Neuronal stem cell (in vitro differentiated cells): ENCODE results near the gene FBLN1.
A peak's percentile ranks its signal among the peaks of the same experiment; 100 is the strongest.

Source experiments
- DNase-seq: peaks from one replicate; pipeline ENCODE4 v3.0.0-alpha.2; 2013; ENCODE audit warnings: low spot score
- H2AFZ ChIP-seq: one replicate; pipeline ENCODE4 v1.6.1; 2013; ENCODE audit warnings: mild to moderate bottlenecking, low read length, inconsistent platforms
- H2AK5ac ChIP-seq: 2 replicates; pipeline ENCODE4 v1.6.1; 2013; ENCODE audit warnings: low read depth, mild to moderate bottlenecking, inconsistent platforms, low read length, moderate library complexity, mixed read lengths
- H2BK120ac ChIP-seq: 2 replicates; pipeline ENCODE4 v1.6.1; 2013; ENCODE audit warnings: low read depth, mild to moderate bottlenecking, inconsistent platforms, low read length, moderate library complexity, mixed read lengths
- H2BK12ac ChIP-seq: one replicate; pipeline ENCODE4 v1.6.1; 2013; ENCODE audit warnings: low read length, inconsistent platforms
- H2BK15ac ChIP-seq: 2 replicates; pipeline ENCODE4 v1.6.1; 2013; ENCODE audit warnings: mild to moderate bottlenecking, low read length, inconsistent platforms, mixed read lengths
- H2BK5ac ChIP-seq: one replicate; pipeline ENCODE4 v1.6.1; 2013; ENCODE audit warnings: inconsistent platforms, mild to moderate bottlenecking, low read length, moderate library complexity
- H3K14ac ChIP-seq: one replicate; pipeline ENCODE4 v1.6.1; 2013; ENCODE audit warnings: low read length, inconsistent platforms
- H3K18ac ChIP-seq: 2 replicates; pipeline ENCODE4 v1.6.1; 2013; ENCODE audit warnings: low read length, inconsistent platforms
- H3K23ac ChIP-seq: 2 replicates; pipeline ENCODE4 v1.6.1; 2013; ENCODE audit warnings: low read depth, mild to moderate bottlenecking, mixed read lengths, low read length, inconsistent platforms; ENCODE audit not compliant: poor library complexity
- H3K27ac ChIP-seq: replicated peaks from 3 replicates; pipeline ENCODE4 v1.5.1; 2013; ENCODE audit warnings: low read length, inconsistent platforms
- H3K27me3 ChIP-seq, 3 experiments: 2 replicates each; pipeline ENCODE4 v1.6.1; 2013; ENCODE audit warnings: low read length in 3 of 3, mild to moderate bottlenecking in 2 of 3, inconsistent platforms in 1 of 3, low read depth in 1 of 3, mixed read lengths in 1 of 3, moderate library complexity in 1 of 3; ENCODE audit not compliant: control insufficient read depth in 3 of 3, insufficient read depth in 3 of 3
- H3K36me3 ChIP-seq, 2 donors: replicated peaks in 1 of 2; 2 replicates each; pipeline ENCODE4 v1.6.1; 2013; ENCODE audit warnings: low read length in 2 of 2; ENCODE audit not compliant: control insufficient read depth in 2 of 2, insufficient read depth in 2 of 2
- H3K4ac ChIP-seq: 2 replicates; pipeline ENCODE4 v1.6.1; 2013; ENCODE audit warnings: inconsistent platforms, mild to moderate bottlenecking, low read length, moderate library complexity
- H3K4me1 ChIP-seq, 2 donors: 1 replicate in 1 of 2; 2 replicates in 1 of 2; pipeline ENCODE4 v1.6.1; 2013; ENCODE audit warnings: low read length in 2 of 2, low read depth in 1 of 2; ENCODE audit not compliant: control insufficient read depth in 2 of 2, insufficient read depth in 1 of 2
- H3K4me2 ChIP-seq: one replicate; pipeline ENCODE4 v1.6.1; 2013; ENCODE audit warnings: mild to moderate bottlenecking, low read length, inconsistent platforms; ENCODE audit not compliant: insufficient read depth, poor library complexity, severe bottlenecking
- H3K4me3 ChIP-seq, 2 donors: 2 replicates each; pipeline ENCODE4 v1.5.1; 2013; ENCODE audit warnings: low read length in 2 of 2, mild to moderate bottlenecking in 2 of 2, inconsistent platforms in 1 of 2, moderate library complexity in 1 of 2
- H3K79me1 ChIP-seq: one replicate; pipeline ENCODE4 v1.6.1; 2013; ENCODE audit warnings: low read depth, mild to moderate bottlenecking, inconsistent platforms, low read length, moderate library complexity
- H3K9ac ChIP-seq: one replicate; pipeline ENCODE4 v1.6.1; 2013; ENCODE audit warnings: mild to moderate bottlenecking, low read depth, low read length, inconsistent platforms; ENCODE audit not compliant: poor library complexity
- H3K9me3 ChIP-seq, 2 donors: replicated peaks in 1 of 2; 2 replicates each; pipeline versions ENCODE3 to v1.6.1; 2013; ENCODE audit warnings: low read length in 2 of 2, mild to moderate bottlenecking in 2 of 2, inconsistent platforms in 1 of 2, low read depth in 1 of 2, mixed read lengths in 1 of 2, moderate library complexity in 1 of 2; ENCODE audit not compliant: control insufficient read depth in 2 of 2, insufficient read depth in 1 of 2
- H4K8ac ChIP-seq: one replicate; pipeline ENCODE4 v1.6.1; 2013; ENCODE audit warnings: low read depth, mild to moderate bottlenecking, inconsistent platforms, low read length, moderate library complexity
- H4K91ac ChIP-seq: one replicate; pipeline ENCODE4 v1.6.1; 2013; ENCODE audit warnings: low read length, low read depth, mild to moderate bottlenecking, inconsistent platforms; ENCODE audit not compliant: poor library complexity
- WGBS, 2 donors: extraction: QIAGEN DNeasy Blood & Tissue Kit; methylation state at CpG; one replicate each; pipeline ENCODE4 v1.1.7; 2013; ENCODE audit warnings: missing lambda C conversion rate in 2 of 2, mixed read lengths in 1 of 2; ENCODE audit not compliant: insufficient read length in 2 of 2, insufficient replicate concordance in 1 of 2; ENCODE audit errors: extremely low coverage in 2 of 2; 5-methylcytosine and 5-hydroxymethylcytosine counted together

The FBLN1 gene

DNA sequence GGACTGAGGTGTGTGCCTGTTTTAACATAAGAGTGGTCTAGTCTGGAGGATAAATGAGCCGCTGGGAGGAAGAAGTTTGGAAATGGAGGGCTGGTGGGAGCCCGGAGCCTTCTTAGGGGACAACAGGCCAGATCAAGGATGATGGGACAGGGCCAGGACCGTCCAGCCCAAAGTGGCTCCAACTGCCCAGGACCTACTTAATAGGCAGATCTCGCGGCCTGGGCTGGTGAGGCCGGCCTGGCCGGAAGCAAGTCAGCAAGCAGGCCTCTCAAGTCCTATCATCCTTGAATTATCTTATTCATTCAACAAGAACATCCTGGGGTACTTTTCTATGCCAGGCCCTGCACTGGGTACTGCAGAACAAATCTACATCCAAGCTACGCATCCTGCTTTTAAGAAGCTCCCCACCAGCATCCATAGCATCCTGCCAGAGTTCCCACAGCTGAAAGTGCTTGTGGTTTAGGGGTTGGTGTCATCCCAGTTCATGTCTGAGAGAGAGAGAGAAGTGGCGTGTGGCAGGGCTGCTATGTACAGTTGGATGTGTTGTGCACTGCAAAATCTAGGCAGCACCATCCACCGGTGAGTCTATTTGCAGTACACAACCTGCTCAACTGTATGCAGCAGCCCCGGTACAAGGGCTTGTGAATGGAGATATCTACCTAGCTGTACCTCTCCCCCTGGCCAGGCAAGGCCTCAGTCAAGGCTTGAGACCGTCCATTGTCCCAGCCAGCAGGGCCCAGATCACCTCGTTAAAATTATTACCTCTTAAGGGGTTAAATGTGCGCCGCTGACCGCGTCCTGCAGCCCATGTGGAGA, 82.1 kb downstream of the FBLN1 start:
- Histone ChIP-seq H3K27me3 (no peaks in the 10 kb centered on the region), H2AK5ac (no peak overlapping the region), H3K23ac (no peak overlapping the region), H2BK12ac (no peak overlapping the region), H2BK120ac (no peak overlapping the region), H2BK15ac (no peak overlapping the region), H4K8ac (no peak overlapping the region), H3K79me1 (peaks cover 2% of the 10 kb centered on the region), H3K4me2 (no peak overlapping the region), H2AFZ (no peak overlapping the region), H3K14ac (no peak overlapping the region), H3K4ac (no peak overlapping the region), H3K18ac (no peak overlapping the region), H2BK5ac (no peak overlapping the region), H4K91ac (no peak overlapping the region), H3K36me3 (peaks cover 0 to 3% of the 10 kb centered on the region in 2 donors), H3K4me1 (peaks cover 9 to 11% of the 10 kb centered on the region in 2 donors), H3K4me3 (no peak overlapping the region), H3K27ac (no peak overlapping the region), H3K9me3 (no peaks in the 10 kb centered on the region), H3K9ac (no peak overlapping the region)
- no peak for DNase-seq
- no CpG with 5 or more reads among the region's 17 CpGs for WGBS, 2 donors

DNA sequence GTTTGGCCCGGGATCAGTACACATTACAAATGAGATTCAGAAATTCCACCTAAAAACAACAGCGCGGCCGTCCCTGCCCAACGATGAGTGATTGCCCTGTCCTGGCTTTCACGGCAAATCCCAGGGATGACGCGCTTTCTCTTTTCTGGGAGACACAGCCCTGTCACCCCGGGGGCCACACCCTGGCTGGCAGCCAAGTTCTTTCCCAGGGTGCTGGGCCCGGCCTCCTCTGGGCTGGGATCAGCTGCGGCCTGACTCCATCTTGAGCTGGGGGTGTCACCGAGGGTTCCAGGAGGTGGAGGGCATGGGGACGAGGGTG, 82.7 kb downstream of the FBLN1 start:
- H3K23ac ChIP-seq, result no peak overlapping the region
- no peak overlapping the region for H3K18ac ChIP-seq
- no peak overlapping the region for H3K27ac ChIP-seq
- H3K4me1 ChIP-seq, result peaks cover 9 to 11% of the 10 kb centered on the region in 2 donors
- no CpG with 5 or more reads among the region's 13 CpGs for WGBS, 2 donors
- H3K79me1 ChIP-seq, result peaks cover 2% of the 10 kb centered on the region
- no peak overlapping the region for H3K4me2 ChIP-seq
- no peak overlapping the region for H3K14ac ChIP-seq
- peaks cover 0 to 3% of the 10 kb centered on the region in 2 donors for H3K36me3 ChIP-seq
- no peak for DNase-seq
- H2BK5ac ChIP-seq, result no peak overlapping the region
- no peaks in the 10 kb centered on the region for H3K9me3 ChIP-seq
- H3K4me3 ChIP-seq, result no peak overlapping the region
- no peak overlapping the region for H2AFZ ChIP-seq
- no peak overlapping the region for H2BK120ac ChIP-seq
- no peak overlapping the region for H2BK12ac ChIP-seq
- no peak overlapping the region for H2BK15ac ChIP-seq
- H2AK5ac ChIP-seq, result no peak overlapping the region
- no peak overlapping the region for H3K4ac ChIP-seq
- H4K91ac ChIP-seq, result no peak overlapping the region
- H4K8ac ChIP-seq, result no peak overlapping the region
- H3K9ac ChIP-seq, result no peak overlapping the region
- H3K27me3 ChIP-seq, result no peaks in the 10 kb centered on the region

DNA sequence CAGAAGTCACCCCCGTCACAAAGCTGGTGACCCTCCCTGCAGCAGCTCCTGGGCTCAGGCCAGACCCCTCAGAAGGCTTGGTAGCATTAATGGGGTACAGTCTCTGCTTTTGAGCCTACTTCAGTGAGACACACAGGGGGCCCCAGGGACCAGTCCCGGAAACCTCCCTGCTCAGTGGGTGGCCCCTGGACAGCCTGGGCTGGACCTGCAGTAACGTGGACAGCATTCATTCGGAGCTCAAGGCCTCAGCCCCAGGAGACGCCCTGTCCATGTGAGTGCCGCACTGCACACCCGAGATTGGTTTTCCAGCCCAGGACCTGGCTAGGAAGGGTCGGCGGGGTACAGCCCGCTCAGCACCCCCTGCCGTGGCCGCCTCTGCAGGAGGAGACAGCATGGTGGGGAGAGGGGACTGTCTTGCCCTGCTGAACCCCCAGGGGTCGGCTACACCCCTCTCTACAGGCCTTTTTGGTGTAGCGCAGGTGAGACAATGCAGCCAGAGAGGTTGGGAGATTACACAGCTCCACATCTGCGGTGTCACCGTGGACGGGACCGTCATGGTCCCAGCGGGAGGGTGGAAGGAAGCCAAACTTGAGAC, 83.4 kb downstream of the FBLN1 start:
- peaks cover 2% of the 10 kb centered on the region for H3K79me1 ChIP-seq
- peak overlapping the region; percentile 62 for H3K18ac ChIP-seq
- H3K36me3 ChIP-seq, result peaks cover 0 to 3% of the 10 kb centered on the region in 2 donors
- no peak overlapping the region for H4K8ac ChIP-seq
- H3K4me2 ChIP-seq, result no peak overlapping the region
- peak overlapping the region; percentile 19 for H2BK5ac ChIP-seq
- no peak overlapping the region for H2AFZ ChIP-seq
- no peak overlapping the region for H3K4me3 ChIP-seq
- H3K27me3 ChIP-seq, result no peaks in the 10 kb centered on the region
- no peak for DNase-seq
- H4K91ac ChIP-seq, result no peak overlapping the region
- WGBS, 2 donors, result no CpG with 5 or more reads among the region's 19 CpGs
- H3K9me3 ChIP-seq, result no peaks in the 10 kb centered on the region
- H2BK15ac ChIP-seq, result no peak overlapping the region
- H2BK12ac ChIP-seq, result no peak overlapping the region
- H2AK5ac ChIP-seq, result peak overlapping the region; percentile 23
- peak overlapping the region; percentile 18 for H3K9ac ChIP-seq
- H3K14ac ChIP-seq, result no peak overlapping the region
- H3K27ac ChIP-seq, result no peak overlapping the region
- H3K4ac ChIP-seq, result no peak overlapping the region
- no peak overlapping the region for H2BK120ac ChIP-seq
- H3K23ac ChIP-seq, result peak overlapping the region; percentile 27
- peaks cover 9 to 11% of the 10 kb centered on the region in 2 donors for H3K4me1 ChIP-seq

DNA sequence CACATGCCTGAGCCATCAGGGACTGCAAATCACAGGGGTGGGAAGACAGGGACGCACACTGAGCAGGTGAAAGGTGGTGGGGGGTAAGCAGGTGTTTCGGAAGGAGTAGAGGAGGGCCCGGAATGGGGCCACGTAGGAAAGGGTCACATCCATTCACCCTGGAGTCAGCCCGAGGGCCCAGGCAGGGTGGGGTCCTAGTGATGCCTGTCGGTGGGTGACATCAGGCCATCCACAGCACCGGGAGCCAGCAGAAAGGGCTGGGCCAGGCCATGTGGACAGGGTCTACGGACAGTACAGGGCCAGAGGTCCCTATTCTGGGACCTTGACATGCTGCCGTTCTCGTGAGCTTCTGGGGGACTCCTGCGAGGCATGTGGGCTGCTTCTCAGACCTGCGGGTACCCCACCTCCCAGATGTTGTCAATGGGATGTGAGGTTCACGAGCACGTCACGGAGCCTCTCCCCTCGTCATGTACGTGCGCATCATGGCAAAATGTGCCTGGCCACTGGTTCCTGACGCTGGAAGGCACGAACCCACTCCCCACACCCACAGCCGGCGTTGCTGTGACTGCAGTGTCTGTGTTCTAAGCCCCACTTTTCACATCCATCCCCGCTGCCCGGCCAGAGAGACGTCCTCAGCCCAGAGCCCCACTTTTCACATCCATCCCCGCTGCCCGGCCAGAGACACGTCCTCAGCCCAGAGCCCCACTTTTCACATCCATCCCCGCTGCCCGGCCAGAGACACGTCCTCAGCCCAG, 84.1 kb downstream of the FBLN1 start:
- Histone ChIP-seq H3K36me3 (peaks cover 0 to 7% of the 10 kb centered on the region in 2 donors), H2BK120ac (no peak overlapping the region), H3K79me1 (peaks cover 2% of the 10 kb centered on the region), H4K91ac (no peak overlapping the region), H2AK5ac (peak overlapping the region; percentile 23), H2BK5ac (no peak overlapping the region), H2BK12ac (no peak overlapping the region), H3K23ac (no peak overlapping the region), H3K4ac (no peak overlapping the region), H3K4me1 (peaks cover 9 to 11% of the 10 kb centered on the region in 2 donors), H3K9me3 (no peaks in the 10 kb centered on the region), H3K14ac (no peak overlapping the region), H4K8ac (no peak overlapping the region), H3K4me3 (no peak overlapping the region), H3K27ac (no peak overlapping the region), H3K18ac (peak overlapping the region; percentile 62), H3K27me3 (no peaks in the 10 kb centered on the region), H3K9ac (peak overlapping the region; percentile 40), H3K4me2 (no peak overlapping the region), H2BK15ac (no peak overlapping the region), H2AFZ (no peak overlapping the region)
- no peak for DNase-seq
- no CpG with 5 or more reads among the region's 31 CpGs for WGBS, 2 donors
